EH (cell line): Measurements from ENCODE around the gene MIA.
"Not testable (repeated sequence)": the region's sequence is repeated elsewhere in the genome, so short reads cannot be mapped to it uniquely, and the experiment has no call there.

ENCODE experiments used
- DNase-seq: peaks from one replicate; pipeline ENCODE4 v3.0.0-alpha.2; 2015; ENCODE audit warnings: low read depth

The MIA gene

DNA sequence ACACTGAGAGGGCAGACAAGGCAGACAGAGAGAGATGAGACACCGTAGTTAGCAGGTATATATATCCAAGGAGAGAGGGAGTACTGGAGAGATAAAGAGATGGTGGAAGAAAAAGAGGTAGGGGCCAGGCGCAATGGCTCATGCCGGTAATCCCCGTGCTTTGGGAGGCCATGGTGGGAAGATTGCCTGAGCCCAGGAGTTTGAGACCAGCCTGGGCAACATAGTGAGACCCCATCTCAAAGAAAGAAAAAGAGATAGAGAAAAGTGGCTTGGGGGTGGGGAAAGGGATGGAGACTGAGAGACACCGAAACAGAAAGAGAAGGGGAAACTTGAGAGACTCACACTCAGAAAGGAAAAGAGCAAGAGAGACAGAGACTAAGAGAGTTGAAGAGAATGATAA is 5.3 kb downstream of the MIA start:
- DNase-seq: no peak

DNA sequence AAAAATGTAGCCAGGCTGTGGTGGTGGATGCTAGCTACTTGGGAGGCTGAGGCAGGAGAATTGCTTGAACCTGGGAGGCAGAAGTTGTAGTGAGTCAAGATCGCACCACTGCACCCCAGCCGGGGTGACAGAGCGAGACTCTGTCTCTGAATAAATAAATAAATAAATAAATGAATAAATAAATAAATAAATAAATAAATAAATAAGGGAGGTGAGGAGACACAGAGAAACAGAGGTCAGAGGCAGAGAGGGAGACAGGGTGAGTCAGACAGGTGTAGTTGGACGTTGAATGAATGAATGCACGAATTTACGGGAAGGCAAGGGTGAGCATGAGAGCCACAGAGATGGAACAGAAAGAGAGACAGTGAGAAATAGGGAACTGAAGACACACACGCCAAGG is 5.8 kb downstream of the MIA start:
- DNase-seq: no peak

- no peak for DNase-seq
Observed at GRCh38 chr19:40783711-40784110, 8.4 kb downstream of the MIA start.

- not testable (repeated sequence) for DNase-seq
Observed at GRCh38 chr19:40784146-40784545, 8.8 kb downstream of the MIA start.

DNA sequence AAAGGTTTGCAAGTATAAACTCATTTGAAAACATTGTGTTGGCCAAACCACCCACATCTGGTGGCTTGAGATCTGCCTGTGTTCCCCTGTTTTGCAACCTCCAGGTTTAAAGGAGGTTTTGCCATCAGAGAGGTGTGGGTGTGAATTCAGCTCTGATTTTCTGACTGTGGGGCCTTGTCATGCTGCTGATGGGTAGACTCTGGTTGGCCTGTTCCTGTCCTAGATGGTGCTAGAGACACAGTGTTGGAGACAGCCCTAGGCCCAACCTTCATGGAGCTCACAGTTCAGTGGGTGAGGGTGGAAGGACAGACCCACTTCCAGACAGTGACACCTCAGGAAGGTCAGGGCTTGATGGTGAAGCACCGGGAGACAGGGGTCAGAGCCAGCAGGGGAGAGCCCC is 10.2 kb downstream of the MIA start:
- no peak for DNase-seq

DNA sequence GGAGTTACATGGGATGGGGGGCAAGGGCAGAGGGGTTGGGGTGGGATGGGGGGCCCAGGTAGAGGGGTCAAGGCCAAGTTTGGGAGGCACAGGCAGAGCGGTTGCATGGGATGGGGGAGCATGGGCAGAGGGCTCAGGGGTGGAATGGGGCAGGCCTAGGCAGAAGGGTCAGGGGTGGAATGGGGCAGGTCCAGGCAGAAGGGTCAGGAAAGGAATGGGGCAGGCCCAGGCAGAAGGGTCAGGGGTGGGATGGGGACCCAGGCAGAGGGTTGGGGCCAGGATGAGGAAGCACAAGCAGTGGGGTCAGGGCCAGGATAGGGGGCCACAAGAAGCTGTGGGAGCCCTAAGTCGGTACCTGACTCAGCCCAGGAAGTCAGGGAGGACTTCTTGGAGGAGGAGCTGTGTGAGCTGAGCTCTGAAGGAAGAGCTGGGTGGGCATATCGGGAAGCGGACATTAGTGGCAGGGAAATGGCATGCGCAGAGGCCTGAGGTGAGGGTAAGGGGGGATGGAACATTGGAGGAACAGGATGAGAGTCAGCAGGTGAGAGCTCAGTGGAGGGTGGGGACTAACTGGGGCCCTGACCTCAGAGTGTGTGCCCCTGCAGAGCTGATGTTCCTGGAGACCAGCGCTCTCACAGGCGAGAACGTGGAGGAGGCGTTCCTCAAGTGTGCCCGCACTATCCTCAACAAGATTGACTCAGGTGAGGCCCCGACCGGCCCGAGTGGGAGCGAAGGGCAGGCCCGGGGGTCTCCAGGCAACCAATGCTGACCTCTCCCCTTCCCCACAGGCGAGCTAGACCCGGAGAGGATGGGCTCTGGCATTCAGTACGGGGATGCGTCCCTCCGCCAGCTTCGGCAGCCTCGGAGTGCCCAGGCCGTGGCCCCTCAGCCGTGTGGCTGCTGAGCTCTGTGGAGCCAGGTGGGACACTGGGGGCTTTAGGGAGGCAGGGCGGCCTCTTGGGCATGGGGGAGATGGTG is 11.0 kb downstream of the MIA start:
- DNase-seq: no peak

DNA sequence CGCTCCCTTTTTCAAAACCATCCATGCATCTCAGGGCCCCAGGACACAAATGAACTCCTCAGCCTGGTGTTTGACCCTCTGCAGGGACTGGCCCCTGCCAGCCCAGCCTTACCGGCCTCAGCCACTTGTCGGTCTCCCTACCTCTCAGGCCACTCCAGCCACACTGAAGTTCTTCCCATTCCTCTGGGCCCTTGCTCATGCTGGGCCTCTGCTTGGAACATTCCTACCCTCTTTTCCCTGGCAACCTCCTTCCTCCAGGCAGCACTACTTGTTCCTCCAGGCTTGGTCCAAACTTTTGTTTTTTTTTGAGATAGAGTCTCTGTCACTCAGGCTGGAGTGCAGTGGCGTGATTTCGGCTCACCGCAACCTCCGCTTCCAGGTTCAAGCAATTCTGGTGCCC is 16.0 kb downstream of the MIA start:
- DNase-seq: no peak

DNA sequence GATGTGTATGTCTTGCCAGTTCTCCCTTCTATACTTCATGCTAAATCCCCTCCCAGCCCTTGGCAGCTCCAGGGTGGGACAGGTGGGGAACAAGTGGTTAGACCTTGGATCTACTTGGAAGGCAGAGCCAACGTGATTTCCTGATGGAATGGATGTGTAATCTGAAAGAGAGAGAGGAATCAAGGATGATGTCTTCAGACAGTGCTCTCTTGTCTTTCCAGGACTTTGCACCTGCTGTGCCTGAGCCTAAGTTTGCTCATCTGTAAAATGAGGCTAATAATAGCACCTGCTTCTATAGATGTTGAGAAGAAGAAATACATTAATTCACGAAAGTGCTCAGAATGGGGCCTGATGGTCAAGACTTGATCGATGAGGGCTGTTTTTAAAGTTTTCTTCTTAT is 16.7 kb downstream of the MIA start:
- no peak for DNase-seq

DNA sequence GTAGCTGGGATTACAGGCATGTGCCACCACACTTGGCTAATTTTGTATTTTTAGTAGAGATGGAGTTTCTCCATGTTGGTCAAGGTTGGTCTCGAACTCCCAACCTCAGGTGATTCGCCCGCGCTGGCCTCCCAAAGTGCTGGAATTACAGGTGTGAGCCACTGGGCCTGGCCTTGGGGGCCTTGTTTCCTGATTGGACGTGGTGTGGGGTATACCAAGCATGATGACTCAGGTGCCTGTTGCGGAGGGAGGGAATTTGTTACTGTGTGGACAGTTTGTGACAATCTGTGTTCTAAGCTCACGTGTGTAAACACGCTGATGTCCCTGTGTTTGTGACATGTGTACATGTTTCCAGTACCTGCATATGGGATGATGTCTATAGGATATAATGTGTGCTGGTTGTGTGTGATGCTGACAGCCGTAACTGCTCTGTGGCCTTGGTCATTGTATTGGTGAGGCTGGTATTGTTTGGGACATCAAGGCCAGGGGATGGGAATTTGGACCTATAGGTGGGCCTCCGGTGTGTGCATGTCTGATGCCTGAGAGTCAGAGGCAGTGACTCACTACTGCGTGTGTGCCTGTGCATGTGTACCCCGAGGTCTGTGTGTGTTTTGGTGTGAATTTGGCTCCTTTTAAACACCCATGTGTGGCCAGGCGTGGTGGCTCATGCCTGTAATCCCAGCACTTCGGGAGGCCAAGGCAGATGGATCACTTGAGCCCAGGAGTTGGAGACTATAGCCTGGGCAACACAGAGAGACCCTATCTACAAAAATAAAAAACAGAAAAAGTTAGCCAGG is 22.0 kb downstream of the MIA start:
- DNase-seq: no peak

DNA sequence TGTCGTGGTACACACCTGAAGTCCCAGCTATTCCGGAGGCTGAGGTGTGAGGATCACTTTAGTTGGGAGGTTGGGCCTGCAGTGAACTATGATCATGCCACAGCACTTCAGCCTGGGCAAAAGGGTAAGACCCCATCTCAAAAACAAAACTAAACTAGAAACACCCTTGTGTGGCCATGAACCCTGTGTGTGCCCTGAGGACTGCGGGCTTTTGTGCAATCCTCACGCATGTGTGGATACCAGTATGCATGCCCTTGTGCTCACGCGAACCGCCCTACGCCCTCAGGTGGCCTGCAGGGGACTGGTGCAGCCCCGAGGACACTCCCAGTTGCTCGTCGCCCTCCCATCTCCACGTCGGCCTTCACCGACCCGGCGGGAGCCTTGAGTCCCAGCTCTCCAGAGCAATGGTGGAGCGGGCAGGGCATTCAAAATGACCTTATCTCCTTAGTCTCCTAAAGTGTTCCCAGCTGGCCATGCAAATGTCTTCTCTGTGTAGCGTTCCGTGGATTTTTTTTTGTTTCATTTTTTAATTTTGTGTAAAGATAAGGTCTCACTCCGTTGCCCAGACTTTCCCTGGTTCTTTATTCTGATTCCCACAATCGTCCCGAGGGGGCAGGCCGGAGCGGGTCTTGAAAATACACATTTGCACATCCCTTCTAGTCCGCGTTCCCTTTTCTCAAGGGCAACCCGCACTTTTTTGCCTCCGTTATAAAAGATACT is 22.8 kb downstream of the MIA start:
- peak; percentile 74 for DNase-seq

GRCh38 chr19:40798683-40799557 is 23.6 kb downstream of the MIA start, which contains the start of gene EGLN2:
Gene EGLN2 (plus strand): TSS chr19:40799191. CDS start chr19:40800573, 1,382 bp downstream.
- peak; percentile 99 for DNase-seq

DNA sequence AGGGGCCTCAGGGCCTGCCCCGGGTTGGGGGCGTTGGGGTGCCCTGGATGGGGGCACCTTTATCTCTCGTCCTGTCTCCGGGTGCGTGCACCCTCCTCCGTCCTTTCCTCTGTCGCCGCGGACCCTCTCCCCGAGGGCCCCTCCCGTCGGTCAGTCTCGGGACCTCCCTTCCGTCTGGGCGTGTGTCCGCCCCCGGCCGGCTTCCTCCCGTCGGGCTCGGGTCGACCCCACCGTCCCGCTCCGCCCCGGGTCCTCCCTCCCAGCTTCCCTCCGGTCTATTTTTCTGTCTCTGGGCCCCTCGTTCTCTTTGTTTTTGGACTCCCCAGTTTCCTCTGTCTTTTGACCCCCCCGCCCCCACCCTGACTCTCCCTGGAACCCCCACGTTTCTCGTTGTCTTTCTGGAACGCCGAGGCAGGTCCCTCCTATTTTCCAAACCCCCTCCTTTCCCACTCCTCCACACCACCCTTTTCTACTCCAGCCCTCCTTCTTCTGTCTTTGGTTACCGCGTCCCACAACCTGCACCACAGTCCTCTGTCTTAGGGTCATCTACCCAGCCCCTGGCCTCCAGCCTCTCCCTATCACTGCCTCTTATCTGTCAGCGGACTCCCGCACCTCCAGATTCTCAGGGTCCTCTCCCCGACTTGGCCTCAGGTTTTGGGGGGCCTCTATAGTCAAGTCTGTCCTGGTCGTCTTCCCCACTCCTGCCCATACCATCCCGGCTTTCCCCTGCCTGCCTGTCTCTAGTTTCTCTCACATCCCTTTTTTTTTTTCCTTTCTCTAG is 24.4 kb downstream of the MIA start:
- DNase-seq: peak; percentile 50

DNA sequence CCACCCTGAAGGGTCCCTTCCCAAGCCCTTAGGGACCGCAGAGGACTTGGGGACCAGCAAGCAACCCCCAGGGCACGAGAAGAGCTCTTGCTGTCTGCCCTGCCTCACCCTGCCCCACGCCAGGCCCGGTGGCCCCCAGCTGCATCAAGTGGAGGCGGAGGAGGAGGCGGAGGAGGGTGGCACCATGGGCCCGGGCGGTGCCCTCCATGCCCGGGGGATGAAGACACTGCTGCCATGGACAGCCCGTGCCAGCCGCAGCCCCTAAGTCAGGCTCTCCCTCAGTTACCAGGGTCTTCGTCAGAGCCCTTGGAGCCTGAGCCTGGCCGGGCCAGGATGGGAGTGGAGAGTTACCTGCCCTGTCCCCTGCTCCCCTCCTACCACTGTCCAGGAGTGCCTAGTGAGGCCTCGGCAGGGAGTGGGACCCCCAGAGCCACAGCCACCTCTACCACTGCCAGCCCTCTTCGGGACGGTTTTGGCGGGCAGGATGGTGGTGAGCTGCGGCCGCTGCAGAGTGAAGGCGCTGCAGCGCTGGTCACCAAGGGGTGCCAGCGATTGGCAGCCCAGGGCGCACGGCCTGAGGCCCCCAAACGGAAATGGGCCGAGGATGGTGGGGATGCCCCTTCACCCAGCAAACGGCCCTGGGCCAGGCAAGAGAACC is 25.1 kb downstream of the MIA start:
- no peak for DNase-seq

DNA sequence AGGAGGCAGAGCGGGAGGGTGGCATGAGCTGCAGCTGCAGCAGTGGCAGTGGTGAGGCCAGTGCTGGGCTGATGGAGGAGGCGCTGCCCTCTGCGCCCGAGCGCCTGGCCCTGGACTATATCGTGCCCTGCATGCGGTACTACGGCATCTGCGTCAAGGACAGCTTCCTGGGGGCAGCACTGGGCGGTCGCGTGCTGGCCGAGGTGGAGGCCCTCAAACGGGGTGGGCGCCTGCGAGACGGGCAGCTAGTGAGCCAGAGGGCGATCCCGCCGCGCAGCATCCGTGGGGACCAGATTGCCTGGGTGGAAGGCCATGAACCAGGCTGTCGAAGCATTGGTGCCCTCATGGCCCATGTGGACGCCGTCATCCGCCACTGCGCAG is 25.7 kb downstream of the MIA start:
- no peak for DNase-seq

GRCh38 chr19:40801426-40802299 is 26.3 kb downstream of the MIA start:
- DNase-seq: no peak

DNA sequence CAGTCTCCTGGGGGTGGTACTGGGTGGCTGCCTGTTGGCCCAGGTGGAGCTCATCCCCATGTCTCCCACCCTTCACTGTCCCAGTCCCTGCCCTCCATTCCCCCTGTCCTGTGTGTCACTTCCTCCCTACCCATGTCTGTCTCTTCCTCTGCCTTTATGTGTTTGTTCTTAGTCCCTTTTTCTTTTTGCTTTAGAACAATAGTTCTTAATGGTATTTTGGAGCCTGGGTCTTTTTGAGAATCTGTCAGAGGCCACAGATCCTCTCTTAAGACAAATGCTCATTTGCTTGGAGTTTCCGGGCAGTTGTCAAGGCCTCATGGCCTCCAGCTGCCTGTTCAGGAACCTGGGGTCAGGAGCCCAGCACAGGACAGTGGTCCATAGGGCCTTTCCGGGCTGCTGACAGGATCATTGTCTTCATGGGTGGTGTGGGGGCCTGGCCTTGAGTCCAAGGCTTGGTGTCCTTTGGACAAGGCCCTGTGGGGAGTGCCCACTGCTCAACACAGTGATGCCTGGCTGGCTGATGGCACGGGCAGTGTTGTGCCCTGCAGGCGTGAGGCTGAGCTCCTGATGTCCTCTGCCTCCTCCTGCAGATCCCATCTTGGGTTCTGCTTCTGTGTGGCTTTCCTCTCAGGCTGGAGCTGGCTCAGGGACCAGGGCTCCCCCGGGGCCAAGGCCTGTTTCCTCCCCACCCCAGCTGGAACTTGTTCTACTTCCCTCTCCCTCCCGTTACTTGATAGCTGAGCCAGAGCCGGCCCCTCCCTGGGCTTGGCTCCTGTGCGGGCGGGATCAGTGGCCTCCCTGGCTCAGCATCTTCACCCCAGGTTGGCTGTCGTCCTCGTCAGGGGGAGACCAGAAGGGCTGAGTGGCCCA is 27.2 kb downstream of the MIA start:
- no peak for DNase-seq

DNA sequence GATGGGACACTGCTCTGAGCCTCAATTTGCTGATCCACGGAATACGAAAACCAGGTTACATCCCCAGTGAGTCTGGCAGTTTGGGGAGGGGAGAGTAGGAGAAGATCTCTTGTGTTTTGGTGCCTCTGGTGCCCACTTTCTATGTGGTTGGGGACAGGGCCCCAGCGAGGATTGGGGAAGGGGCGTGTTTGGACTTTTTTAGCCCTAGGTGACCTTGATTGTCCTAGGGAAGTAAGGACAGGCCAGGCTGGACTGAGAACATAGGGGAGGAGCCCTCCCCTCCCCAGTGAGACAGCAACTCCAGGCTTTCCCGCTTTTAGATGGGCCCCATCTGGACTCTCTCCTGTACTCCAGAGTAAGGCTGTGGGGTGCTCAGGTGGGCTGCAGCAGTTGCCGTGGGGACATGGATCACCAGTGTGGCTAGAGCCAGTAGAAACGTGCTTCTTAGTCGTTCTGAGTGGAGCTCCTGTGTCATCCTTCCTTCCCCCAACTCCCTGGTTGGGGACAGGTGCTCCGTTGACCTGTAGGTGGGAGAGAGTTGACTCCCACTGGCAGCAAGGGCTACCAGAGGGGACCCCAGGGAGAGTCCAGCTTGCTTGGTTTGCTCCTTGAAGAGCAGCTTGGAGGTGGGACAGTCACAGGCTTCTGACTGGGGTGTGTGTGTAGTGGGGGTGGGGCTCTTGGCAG is 28.0 kb downstream of the MIA start:
- no peak for DNase-seq
